LNCAP (cell line): Measurements from ENCODE around the gene NTM.

Experiments used
- CTCF ChIP-seq: fragments of 450-650 bp; IDR thresholded peaks from 2 replicates; pipeline ENCODE4 v1.5.1; 2017; ENCODE audit warnings: mild to moderate bottlenecking

Gene NTM

GRCh38 chr11:132119573-132119972, 749.2 kb downstream of the NTM start:
- no peak for TF ChIP-seq CTCF

GRCh38 chr11:132122735-132123134, 752.3 kb downstream of the NTM start:
- no peak for TF ChIP-seq CTCF

- TF ChIP-seq CTCF: no peak
Measured at GRCh38 chr11:132123449-132123848, 753.0 kb downstream of the NTM start.

- TF ChIP-seq CTCF: no peak
Measured at GRCh38 chr11:132123854-132124835, 753.7 kb downstream of the NTM start.

- TF ChIP-seq CTCF: no peak
Measured at GRCh38 chr11:132125988-132126871, 755.8 kb downstream of the NTM start.

- TF ChIP-seq CTCF: peak; percentile 33; the same call in 1 of the 2 replicates
Measured at GRCh38 chr11:132126973-132127899, 756.8 kb downstream of the NTM start.

- TF ChIP-seq CTCF: no peak
Measured at GRCh38 chr11:132127900-132128288, 757.5 kb downstream of the NTM start.
